Stomach (tissue), 4 donors: ENCODE results near the gene BLACAT1.

Source experiments
- CTCF ChIP-seq, 7 experiments: fragments of 450-650 bp in 4 of 7; fragments of 200-600 bp in 3 of 7; sonication (generic) in 3 of 7; IDR thresholded peaks; one replicate each; pipeline ENCODE4 v1.5.1; 2016 to 2019; ENCODE audit warnings: antibody characterized with exemption in 7 of 7, control low read depth in 2 of 7, mild to moderate bottlenecking in 1 of 7
- POLR2AphosphoS5 ChIP-seq, 3 donors: sonication (generic); formaldehyde crosslinking; IDR thresholded peaks; one replicate each; pipeline ENCODE4 v1.6.1; 2016; ENCODE audit warnings: antibody characterized with exemption in 3 of 3

- TF ChIP-seq POLR2AphosphoS5 (IDR thresholded peaks at IDR 0.05) (no peak), CTCF (IDR thresholded peaks at IDR 0.05) (no peak)
Observed at GRCh38 chr1:205437570-205437969, 18.3 kb downstream of the BLACAT1 start.
